ENCODE measurements around the gene SP6. TPM values are rescaled to one million over a fixed set of nuclear protein-coding genes. Genes with fewer than 3 reads are reported as not detected.

Gene SP6
- total RNA-seq, 2 donors from 2014 or later, result 2.7 TPM; not detected in 1

GRCh38 chr17:47870056-47870455 is 19.1 kb upstream of the SP6 start:
- no peaks in the 10 kb centered on the region for H3K9me3 ChIP-seq
- no peaks in the 10 kb centered on the region for H3K36me3 ChIP-seq
- H3K27me3 ChIP-seq, result peaks cover 0 to 6% of the 10 kb centered on the region in 2 donors
- no peak overlapping the region for H3K4me3 ChIP-seq
- H3K4me1 ChIP-seq, result no peaks in the 10 kb centered on the region
- no peak for TF ChIP-seq CTCF (IDR thresholded peaks at IDR 0.05)
- DNase-seq (ENCODE audit: low spot score), result no peak
- no peak overlapping the region for H3K27ac ChIP-seq

- Histone ChIP-seq H3K36me3 (no peaks in the 10 kb centered on the region), H3K4me3 (no peak overlapping the region), H3K27ac (no peak overlapping the region), H3K4me1 (no peaks in the 10 kb centered on the region), H3K27me3 (peaks cover 0 to 6% of the 10 kb centered on the region in 2 donors), H3K9me3 (no peaks in the 10 kb centered on the region)
- DNase-seq (ENCODE audit: low spot score), result no peak
- no peak for TF ChIP-seq CTCF (IDR thresholded peaks at IDR 0.05)
Measured at GRCh38 chr17:47869114-47869513, 18.2 kb upstream of the SP6 start.

- no peak for DNase-seq (ENCODE audit: low spot score)
- H3K36me3 ChIP-seq, result no peaks in the 10 kb centered on the region
- H3K27ac ChIP-seq, result no peak overlapping the region
- TF ChIP-seq CTCF (IDR thresholded peaks at IDR 0.05), result no peak
- H3K9me3 ChIP-seq, result no peaks in the 10 kb centered on the region
- H3K4me3 ChIP-seq, result no peak overlapping the region
- H3K4me1 ChIP-seq, result no peaks in the 10 kb centered on the region
- peaks cover 0 to 6% of the 10 kb centered on the region in 2 donors for H3K27me3 ChIP-seq
Measured at GRCh38 chr17:47867813-47868533, 17.0 kb upstream of the SP6 start.

GRCh38 chr17:47866941-47867340 is 16.0 kb upstream of the SP6 start:
- no peak for TF ChIP-seq CTCF (IDR thresholded peaks at IDR 0.05)
- Histone ChIP-seq H3K36me3 (no peaks in the 10 kb centered on the region), H3K9me3 (no peaks in the 10 kb centered on the region), H3K4me1 (no peaks in the 10 kb centered on the region), H3K4me3 (no peak overlapping the region), H3K27me3 (no peaks in the 10 kb centered on the region), H3K27ac (no peak overlapping the region)
- no peak for DNase-seq (ENCODE audit: low spot score)

- no peak for TF ChIP-seq CTCF (IDR thresholded peaks at IDR 0.05)
- Histone ChIP-seq H3K36me3 (no peaks in the 10 kb centered on the region), H3K4me1 (no peaks in the 10 kb centered on the region), H3K9me3 (no peaks in the 10 kb centered on the region), H3K27ac (no peak overlapping the region), H3K4me3 (no peak overlapping the region), H3K27me3 (no peaks in the 10 kb centered on the region)
- DNase-seq (ENCODE audit: low spot score), result no peak
Measured at GRCh38 chr17:47864791-47865216, 13.8 kb upstream of the SP6 start.

Measured in right atrium auricular region (tissue), 2 donors.